ENCODE measurements around the gene KRTAP21-3.

KRTAP21-3 gene

GRCh38 chr21:30714946-30715345 is 3.6 kb downstream of the KRTAP21-3 start:
- no peaks in the 10 kb centered on the region for H3K9me3 ChIP-seq (ENCODE audit: control insufficient read depth in 2 of 2, low read length in 2 of 2)
- no peaks in the 10 kb centered on the region for H3K27me3 ChIP-seq (ENCODE audit: control insufficient read depth in 2 of 2, insufficient read depth in 2 of 2, low read length in 2 of 2)
- H3K27ac ChIP-seq (ENCODE audit: low read depth in 2 of 2, low read length in 2 of 2) = no peak overlapping the region
- no peaks in the 10 kb centered on the region for H3K4me1 ChIP-seq (ENCODE audit: control insufficient read depth in 2 of 2, insufficient read depth in 2 of 2, low read length in 2 of 2)
- no peaks in the 10 kb centered on the region for H3K36me3 ChIP-seq (ENCODE audit: control insufficient read depth in 2 of 2, insufficient read depth in 2 of 2, low read length in 2 of 2)
- H3K9ac ChIP-seq (ENCODE audit: low read depth in 1 of 2, low read length in 2 of 2) = no peak overlapping the region
- no peak overlapping the region for H3K4me3 ChIP-seq (ENCODE audit: low read length in 2 of 2)

GRCh38 chr21:30714456-30714855 is 4.1 kb downstream of the KRTAP21-3 start:
- Histone ChIP-seq H3K36me3 (ENCODE audit: control insufficient read depth in 2 of 2, insufficient read depth in 2 of 2, low read length in 2 of 2) (no peaks in the 10 kb centered on the region), H3K27me3 (ENCODE audit: control insufficient read depth in 2 of 2, insufficient read depth in 2 of 2, low read length in 2 of 2) (no peaks in the 10 kb centered on the region), H3K27ac (ENCODE audit: low read depth in 2 of 2, low read length in 2 of 2) (no peak overlapping the region), H3K9me3 (ENCODE audit: control insufficient read depth in 2 of 2, low read length in 2 of 2) (no peaks in the 10 kb centered on the region), H3K9ac (ENCODE audit: low read depth in 1 of 2, low read length in 2 of 2) (no peak overlapping the region), H3K4me3 (ENCODE audit: low read length in 2 of 2) (no peak overlapping the region), H3K4me1 (ENCODE audit: control insufficient read depth in 2 of 2, insufficient read depth in 2 of 2, low read length in 2 of 2) (no peaks in the 10 kb centered on the region)

GRCh38 chr21:30713766-30714165 is 4.8 kb downstream of the KRTAP21-3 start:
- Histone ChIP-seq H3K27me3 (ENCODE audit: control insufficient read depth in 2 of 2, insufficient read depth in 2 of 2, low read length in 2 of 2) (no peaks in the 10 kb centered on the region), H3K4me3 (ENCODE audit: low read length in 2 of 2) (no peak overlapping the region), H3K36me3 (ENCODE audit: control insufficient read depth in 2 of 2, insufficient read depth in 2 of 2, low read length in 2 of 2) (no peaks in the 10 kb centered on the region), H3K9me3 (ENCODE audit: control insufficient read depth in 2 of 2, low read length in 2 of 2) (no peaks in the 10 kb centered on the region), H3K4me1 (ENCODE audit: control insufficient read depth in 2 of 2, insufficient read depth in 2 of 2, low read length in 2 of 2) (no peaks in the 10 kb centered on the region), H3K27ac (ENCODE audit: low read depth in 2 of 2, low read length in 2 of 2) (no peak overlapping the region), H3K9ac (ENCODE audit: low read depth in 1 of 2, low read length in 2 of 2) (no peak overlapping the region)

- Histone ChIP-seq H3K36me3 (ENCODE audit: control insufficient read depth in 2 of 2, insufficient read depth in 2 of 2, low read length in 2 of 2) (no peaks in the 10 kb centered on the region), H3K4me1 (ENCODE audit: control insufficient read depth in 2 of 2, insufficient read depth in 2 of 2, low read length in 2 of 2) (no peaks in the 10 kb centered on the region), H3K9ac (ENCODE audit: low read depth in 1 of 2, low read length in 2 of 2) (no peak overlapping the region), H3K27ac (ENCODE audit: low read depth in 2 of 2, low read length in 2 of 2) (no peak overlapping the region), H3K9me3 (ENCODE audit: control insufficient read depth in 2 of 2, low read length in 2 of 2) (peaks cover 0 to 2% of the 10 kb centered on the region in 2 donors), H3K4me3 (ENCODE audit: low read length in 2 of 2) (no peak overlapping the region), H3K27me3 (ENCODE audit: control insufficient read depth in 2 of 2, insufficient read depth in 2 of 2, low read length in 2 of 2) (no peaks in the 10 kb centered on the region)
Observed at GRCh38 chr21:30710499-30710898, 8.1 kb downstream of the KRTAP21-3 start.

- Histone ChIP-seq H3K4me3 (ENCODE audit: low read length in 2 of 2) (no peak overlapping the region), H3K27me3 (ENCODE audit: control insufficient read depth in 2 of 2, insufficient read depth in 2 of 2, low read length in 2 of 2) (no peaks in the 10 kb centered on the region), H3K36me3 (ENCODE audit: control insufficient read depth in 2 of 2, insufficient read depth in 2 of 2, low read length in 2 of 2) (no peaks in the 10 kb centered on the region), H3K9ac (ENCODE audit: low read depth in 1 of 2, low read length in 2 of 2) (no peak overlapping the region), H3K27ac (ENCODE audit: low read depth in 2 of 2, low read length in 2 of 2) (no peak overlapping the region), H3K9me3 (ENCODE audit: control insufficient read depth in 2 of 2, low read length in 2 of 2) (peaks cover 0 to 2% of the 10 kb centered on the region in 2 donors), H3K4me1 (ENCODE audit: control insufficient read depth in 2 of 2, insufficient read depth in 2 of 2, low read length in 2 of 2) (no peaks in the 10 kb centered on the region)
Observed at GRCh38 chr21:30707409-30707808, 11.2 kb downstream of the KRTAP21-3 start.

GRCh38 chr21:30695956-30696355 is 22.6 kb downstream of the KRTAP21-3 start:
- H3K4me3 ChIP-seq (ENCODE audit: low read length in 2 of 2) = no peak overlapping the region
- no peak overlapping the region for H3K9ac ChIP-seq (ENCODE audit: low read depth in 1 of 2, low read length in 2 of 2)
- no peaks in the 10 kb centered on the region for H3K4me1 ChIP-seq (ENCODE audit: control insufficient read depth in 2 of 2, insufficient read depth in 2 of 2, low read length in 2 of 2)
- H3K9me3 ChIP-seq (ENCODE audit: control insufficient read depth in 2 of 2, low read length in 2 of 2) = peaks cover 0 to 3% of the 10 kb centered on the region in 2 donors
- H3K27ac ChIP-seq (ENCODE audit: low read depth in 2 of 2, low read length in 2 of 2) = no peak overlapping the region
- no peaks in the 10 kb centered on the region for H3K27me3 ChIP-seq (ENCODE audit: control insufficient read depth in 2 of 2, insufficient read depth in 2 of 2, low read length in 2 of 2)
- H3K36me3 ChIP-seq (ENCODE audit: control insufficient read depth in 2 of 2, insufficient read depth in 2 of 2, low read length in 2 of 2) = no peaks in the 10 kb centered on the region

- Histone ChIP-seq H3K9ac (ENCODE audit: low read depth in 1 of 2, low read length in 2 of 2) (no peak overlapping the region), H3K27ac (ENCODE audit: low read depth in 2 of 2, low read length in 2 of 2) (no peak overlapping the region), H3K36me3 (ENCODE audit: control insufficient read depth in 2 of 2, insufficient read depth in 2 of 2, low read length in 2 of 2) (no peaks in the 10 kb centered on the region), H3K27me3 (ENCODE audit: control insufficient read depth in 2 of 2, insufficient read depth in 2 of 2, low read length in 2 of 2) (no peaks in the 10 kb centered on the region), H3K4me1 (ENCODE audit: control insufficient read depth in 2 of 2, insufficient read depth in 2 of 2, low read length in 2 of 2) (no peaks in the 10 kb centered on the region), H3K4me3 (ENCODE audit: low read length in 2 of 2) (no peak overlapping the region), H3K9me3 (ENCODE audit: control insufficient read depth in 2 of 2, low read length in 2 of 2) (peaks cover 2 to 3% of the 10 kb centered on the region in 2 donors)
Observed at GRCh38 chr21:30689822-30690221, 28.8 kb downstream of the KRTAP21-3 start.

- H3K4me3 ChIP-seq (ENCODE audit: low read length in 2 of 2) = no peak overlapping the region
- H3K9ac ChIP-seq (ENCODE audit: low read depth in 1 of 2, low read length in 2 of 2) = no peak overlapping the region
- no peaks in the 10 kb centered on the region for H3K36me3 ChIP-seq (ENCODE audit: control insufficient read depth in 2 of 2, insufficient read depth in 2 of 2, low read length in 2 of 2)
- H3K4me1 ChIP-seq (ENCODE audit: control insufficient read depth in 2 of 2, insufficient read depth in 2 of 2, low read length in 2 of 2) = no peaks in the 10 kb centered on the region
- H3K27ac ChIP-seq (ENCODE audit: low read depth in 2 of 2, low read length in 2 of 2) = no peak overlapping the region
- peaks cover 2 to 3% of the 10 kb centered on the region in 2 donors for H3K9me3 ChIP-seq (ENCODE audit: control insufficient read depth in 2 of 2, low read length in 2 of 2)
- H3K27me3 ChIP-seq (ENCODE audit: control insufficient read depth in 2 of 2, insufficient read depth in 2 of 2, low read length in 2 of 2) = no peaks in the 10 kb centered on the region
Observed at GRCh38 chr21:30684506-30684905, 34.1 kb downstream of the KRTAP21-3 start.

- Histone ChIP-seq H3K9me3 (ENCODE audit: control insufficient read depth in 2 of 2, low read length in 2 of 2) (peaks cover 0 to 3% of the 10 kb centered on the region in 2 donors), H3K27ac (ENCODE audit: low read depth in 2 of 2, low read length in 2 of 2) (no peak overlapping the region), H3K9ac (ENCODE audit: low read depth in 1 of 2, low read length in 2 of 2) (no peak overlapping the region), H3K4me3 (ENCODE audit: low read length in 2 of 2) (no peak overlapping the region), H3K4me1 (ENCODE audit: control insufficient read depth in 2 of 2, insufficient read depth in 2 of 2, low read length in 2 of 2) (no peaks in the 10 kb centered on the region), H3K36me3 (ENCODE audit: control insufficient read depth in 2 of 2, insufficient read depth in 2 of 2, low read length in 2 of 2) (no peaks in the 10 kb centered on the region), H3K27me3 (ENCODE audit: control insufficient read depth in 2 of 2, insufficient read depth in 2 of 2, low read length in 2 of 2) (no peaks in the 10 kb centered on the region)
Observed at GRCh38 chr21:30680586-30680985, 38.0 kb downstream of the KRTAP21-3 start.

- Histone ChIP-seq H3K4me3 (ENCODE audit: low read length in 2 of 2) (no peak overlapping the region), H3K36me3 (ENCODE audit: control insufficient read depth in 2 of 2, insufficient read depth in 2 of 2, low read length in 2 of 2) (no peaks in the 10 kb centered on the region), H3K9me3 (ENCODE audit: control insufficient read depth in 2 of 2, low read length in 2 of 2) (peaks cover 0 to 3% of the 10 kb centered on the region in 2 donors), H3K27me3 (ENCODE audit: control insufficient read depth in 2 of 2, insufficient read depth in 2 of 2, low read length in 2 of 2) (no peaks in the 10 kb centered on the region), H3K4me1 (ENCODE audit: control insufficient read depth in 2 of 2, insufficient read depth in 2 of 2, low read length in 2 of 2) (no peaks in the 10 kb centered on the region), H3K9ac (ENCODE audit: low read depth in 1 of 2, low read length in 2 of 2) (no peak overlapping the region), H3K27ac (ENCODE audit: low read depth in 2 of 2, low read length in 2 of 2) (no peak overlapping the region)
Observed at GRCh38 chr21:30676737-30677136, 41.8 kb downstream of the KRTAP21-3 start.

- H3K4me3 ChIP-seq (ENCODE audit: low read length in 2 of 2) = no peak overlapping the region
- no peaks in the 10 kb centered on the region for H3K4me1 ChIP-seq (ENCODE audit: control insufficient read depth in 2 of 2, insufficient read depth in 2 of 2, low read length in 2 of 2)
- H3K36me3 ChIP-seq (ENCODE audit: control insufficient read depth in 2 of 2, insufficient read depth in 2 of 2, low read length in 2 of 2) = no peaks in the 10 kb centered on the region
- H3K9me3 ChIP-seq (ENCODE audit: control insufficient read depth in 2 of 2, low read length in 2 of 2) = no peaks in the 10 kb centered on the region
- H3K9ac ChIP-seq (ENCODE audit: low read depth in 1 of 2, low read length in 2 of 2) = no peak overlapping the region
- H3K27me3 ChIP-seq (ENCODE audit: control insufficient read depth in 2 of 2, insufficient read depth in 2 of 2, low read length in 2 of 2) = no peaks in the 10 kb centered on the region
- H3K27ac ChIP-seq (ENCODE audit: low read depth in 2 of 2, low read length in 2 of 2) = no peak overlapping the region
Observed at GRCh38 chr21:30674312-30674711, 44.3 kb downstream of the KRTAP21-3 start.
